GM18526 (cell line): ENCODE measurements around the gene MRPL52.

Source experiments
- POLR2A ChIP-seq: IDR thresholded peaks from 3 replicates; pipeline ENCODE4 v1.6.1; 2011; ENCODE audit not compliant: insufficient read length; ENCODE audit errors: extremely low read depth

Gene MRPL52

GRCh38 chr14:22854963-22855724, 25.5 kb downstream of the MRPL52 start:
- no peak for TF ChIP-seq POLR2A

GRCh38 chr14:22856428-22856827, 26.7 kb downstream of the MRPL52 start:
- no peak for TF ChIP-seq POLR2A

- TF ChIP-seq POLR2A: no peak
Measured at GRCh38 chr14:22861651-22862050, 32.0 kb downstream of the MRPL52 start.

DNA sequence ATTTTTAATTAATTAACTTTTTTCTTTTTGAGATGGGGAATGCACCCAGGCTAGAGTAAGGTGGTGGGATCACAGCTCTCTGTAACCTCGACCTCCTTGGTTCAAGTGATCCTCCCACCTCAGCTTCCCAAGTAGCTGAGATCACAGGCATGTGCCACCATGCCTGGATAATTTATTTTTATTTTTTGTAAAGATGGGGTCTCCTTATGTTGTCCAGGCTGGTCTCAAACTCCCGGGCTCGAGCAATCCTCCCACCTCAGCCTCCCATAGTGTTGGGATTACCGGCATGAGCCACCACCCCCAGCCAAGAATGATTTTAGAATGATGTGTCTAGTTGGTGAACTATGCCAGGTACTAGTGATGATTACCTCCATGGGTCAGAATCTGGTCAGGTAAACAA, 35.3 kb downstream of the MRPL52 start:
- no peak for TF ChIP-seq POLR2A

DNA sequence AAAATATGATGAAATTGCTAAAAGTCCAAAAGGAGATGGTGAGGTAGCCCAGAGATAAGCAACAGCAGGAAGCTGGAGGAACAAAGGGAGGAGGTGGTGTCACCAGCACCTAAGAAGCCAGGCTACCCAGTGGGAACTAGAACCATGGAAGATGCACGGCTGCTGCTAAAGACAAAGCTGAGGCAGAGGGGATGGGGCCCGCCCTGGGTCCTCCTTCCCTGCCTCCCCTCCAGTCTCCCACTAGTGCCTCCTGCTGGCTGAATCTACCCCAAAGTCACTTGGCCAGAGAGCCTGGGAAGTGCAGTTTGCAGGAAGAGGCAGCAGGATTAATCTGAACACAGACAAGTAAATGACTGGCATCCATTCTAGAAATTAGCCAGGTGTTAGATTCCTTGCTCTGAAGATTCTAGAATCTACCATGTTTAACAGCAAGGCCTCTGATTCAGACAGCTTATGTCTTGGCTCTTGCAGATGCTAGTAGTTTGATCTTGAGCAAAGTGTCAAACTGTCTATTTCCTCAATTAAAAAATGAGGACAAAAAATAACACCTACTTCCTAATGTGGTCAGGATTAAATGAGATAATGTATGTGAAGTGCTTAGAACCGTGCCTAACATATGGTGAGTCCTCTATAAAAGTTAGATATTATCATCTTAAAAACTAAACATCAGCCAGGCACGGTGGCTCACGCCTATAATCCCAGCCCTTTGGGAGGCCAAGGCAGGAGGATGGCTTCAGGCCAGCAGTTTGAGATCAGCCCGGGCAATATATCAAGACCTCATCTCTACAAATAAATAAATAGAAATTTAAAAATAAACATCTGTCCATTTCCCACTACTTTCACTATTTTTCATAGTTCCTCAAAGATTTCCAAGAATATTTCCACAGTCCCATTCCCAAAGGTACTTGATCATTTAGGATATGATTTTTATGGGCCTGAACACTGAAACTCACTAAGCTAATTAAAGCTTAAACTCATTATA, 36.0 kb downstream of the MRPL52 start:
- no peak for TF ChIP-seq POLR2A

GRCh38 chr14:22866874-22867273, 37.2 kb downstream of the MRPL52 start:
- no peak for TF ChIP-seq POLR2A

GRCh38 chr14:22870811-22871223, 41.1 kb downstream of the MRPL52 start:
- TF ChIP-seq POLR2A: no peak

- peak; percentile 68 for TF ChIP-seq POLR2A
Measured at GRCh38 chr14:22871224-22872032, 41.7 kb downstream of the MRPL52 start, which contains the start of gene LRP10. Gene LRP10, plus strand, starts transcription at chr14:22871740. Its CDS starts 564 bp downstream, at chr14:22872304.

GRCh38 chr14:22872033-22872832, 42.5 kb downstream of the MRPL52 start:
- no peak for TF ChIP-seq POLR2A

DNA sequence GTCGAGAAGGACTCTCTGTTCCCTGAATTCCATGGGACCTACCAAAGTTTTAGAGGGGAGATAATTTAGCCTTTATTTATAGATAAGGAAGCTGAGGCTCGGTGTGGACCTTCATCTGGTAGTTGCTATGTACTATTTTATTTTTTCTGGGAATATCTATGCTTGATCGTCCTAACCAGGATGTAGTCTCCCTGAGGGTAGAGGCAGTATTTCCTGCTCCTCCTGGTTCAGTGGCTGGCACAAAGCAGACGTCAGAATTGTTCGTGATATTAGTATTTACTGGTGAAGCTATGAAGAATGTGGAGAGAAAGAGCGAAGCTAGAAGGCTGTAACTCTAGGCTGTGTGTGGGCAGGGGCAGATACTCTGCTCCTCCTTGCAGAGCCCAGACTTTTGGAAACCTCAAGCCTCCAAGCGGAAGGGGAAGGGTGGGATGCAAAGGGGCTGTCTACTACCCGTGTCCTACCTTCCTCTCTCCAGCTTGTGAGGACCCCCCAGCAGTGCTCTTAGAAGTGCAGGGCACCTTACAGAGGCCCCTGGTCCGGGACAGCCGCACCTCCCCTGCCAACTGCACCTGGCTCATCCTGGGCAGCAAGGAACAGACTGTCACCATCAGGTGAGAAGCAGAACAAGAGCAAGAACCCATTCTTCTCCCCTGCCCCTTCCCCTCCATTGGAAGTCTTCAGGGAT, 43.3 kb downstream of the MRPL52 start:
- TF ChIP-seq POLR2A: no peak

DNA sequence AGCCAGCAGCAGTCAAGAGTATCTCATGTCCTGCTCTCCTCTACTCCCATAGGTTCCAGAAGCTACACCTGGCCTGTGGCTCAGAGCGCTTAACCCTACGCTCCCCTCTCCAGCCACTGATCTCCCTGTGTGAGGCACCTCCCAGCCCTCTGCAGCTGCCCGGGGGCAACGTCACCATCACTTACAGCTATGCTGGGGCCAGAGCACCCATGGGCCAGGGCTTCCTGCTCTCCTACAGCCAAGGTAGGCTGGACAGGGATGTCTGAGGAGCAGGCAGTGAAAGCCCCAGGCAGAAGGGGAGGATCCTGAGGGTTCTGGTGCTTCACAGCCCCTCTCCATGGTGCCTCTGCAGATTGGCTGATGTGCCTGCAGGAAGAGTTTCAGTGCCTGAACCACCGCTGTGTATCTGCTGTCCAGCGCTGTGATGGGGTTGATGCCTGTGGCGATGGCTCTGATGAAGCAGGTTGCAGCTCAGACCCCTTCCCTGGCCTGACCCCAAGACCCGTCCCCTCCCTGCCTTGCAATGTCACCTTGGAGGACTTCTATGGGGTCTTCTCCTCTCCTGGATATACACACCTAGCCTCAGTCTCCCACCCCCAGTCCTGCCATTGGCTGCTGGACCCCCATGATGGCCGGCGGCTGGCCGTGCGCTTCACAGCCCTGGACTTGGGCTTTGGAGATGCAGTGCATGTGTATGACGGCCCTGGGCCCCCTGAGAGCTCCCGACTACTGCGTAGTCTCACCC, 45.5 kb downstream of the MRPL52 start:
- no peak for TF ChIP-seq POLR2A

DNA sequence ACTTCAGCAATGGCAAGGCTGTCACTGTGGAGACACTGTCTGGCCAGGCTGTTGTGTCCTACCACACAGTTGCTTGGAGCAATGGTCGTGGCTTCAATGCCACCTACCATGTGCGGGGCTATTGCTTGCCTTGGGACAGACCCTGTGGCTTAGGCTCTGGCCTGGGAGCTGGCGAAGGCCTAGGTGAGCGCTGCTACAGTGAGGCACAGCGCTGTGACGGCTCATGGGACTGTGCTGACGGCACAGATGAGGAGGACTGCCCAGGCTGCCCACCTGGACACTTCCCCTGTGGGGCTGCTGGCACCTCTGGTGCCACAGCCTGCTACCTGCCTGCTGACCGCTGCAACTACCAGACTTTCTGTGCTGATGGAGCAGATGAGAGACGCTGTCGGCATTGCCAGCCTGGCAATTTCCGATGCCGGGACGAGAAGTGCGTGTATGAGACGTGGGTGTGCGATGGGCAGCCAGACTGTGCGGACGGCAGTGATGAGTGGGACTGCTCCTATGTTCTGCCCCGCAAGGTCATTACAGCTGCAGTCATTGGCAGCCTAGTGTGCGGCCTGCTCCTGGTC, 46.1 kb downstream of the MRPL52 start:
- no peak for TF ChIP-seq POLR2A
